Stimulated activated CD8-positive, alpha-beta memory T cell treated with anti-CD3 and anti-CD28 coated beads, Interleukin-7, amount 100 ng/mL, for 48 hours (primary cell): Measurements from ENCODE around the gene ETFDH.
"Not testable (repeated sequence)": the region's sequence is repeated elsewhere in the genome, so short reads cannot be mapped to it uniquely, and the experiment has no call there.

Experiments used
- DNase-seq, 2 donors: peaks; one replicate each; pipeline ENCODE4 v3.0.0-alpha.2; 2020; ENCODE audit warnings: low read depth in 1 of 2; ENCODE audit errors: extremely low read depth in 1 of 2

The ETFDH gene

GRCh38 chr4:158750379-158750778, 78.3 kb downstream of the ETFDH start:
- no peak for DNase-seq

GRCh38 chr4:158754385-158755180, 82.5 kb downstream of the ETFDH start:
- no peak for DNase-seq

- DNase-seq, result not testable (repeated sequence)
Observed at GRCh38 chr4:158755819-158756218, 83.7 kb downstream of the ETFDH start.

- no peak for DNase-seq
Observed at GRCh38 chr4:158756588-158756987, 84.5 kb downstream of the ETFDH start.

- no peak for DNase-seq
Observed at GRCh38 chr4:158758142-158758541, 86.0 kb downstream of the ETFDH start.

GRCh38 chr4:158758703-158759102, 86.6 kb downstream of the ETFDH start:
- DNase-seq, result no peak
